ENCODE measurements around the gene HOXD12. TPM values are rescaled to one million over a fixed set of nuclear protein-coding genes. Genes with fewer than 3 reads are reported as not detected.

Gene HOXD12
- total RNA-seq, 1 donor from 2014 or later = not detected

GRCh38 chr2:176128982-176129796 is 29.6 kb downstream of the HOXD12 start, which contains the start of gene HOXD8:
HOXD8 (plus strand) TSS chr2:176129705; CDS start chr2:176130367, 662 bp downstream.
- Histone ChIP-seq H3K4me3 (ENCODE audit: low read depth, low read length) (no peak within 1 kb of the TSS), H3K27me3 (ENCODE audit: control insufficient read depth, insufficient read depth, low read length) (peaks cover 72% of the 10 kb centered on the region), H3K36me3 (ENCODE audit: control insufficient read depth, insufficient read depth, low read length) (no peaks in the 10 kb centered on the region)
- no peak for DNase-seq (ENCODE audit: low read depth)
- TF ChIP-seq CTCF (IDR thresholded peaks at IDR 0.05; ENCODE audit: insufficient read depth, low read length, severe bottlenecking) = no peak
- FAIRE-seq = no peak

DNA sequence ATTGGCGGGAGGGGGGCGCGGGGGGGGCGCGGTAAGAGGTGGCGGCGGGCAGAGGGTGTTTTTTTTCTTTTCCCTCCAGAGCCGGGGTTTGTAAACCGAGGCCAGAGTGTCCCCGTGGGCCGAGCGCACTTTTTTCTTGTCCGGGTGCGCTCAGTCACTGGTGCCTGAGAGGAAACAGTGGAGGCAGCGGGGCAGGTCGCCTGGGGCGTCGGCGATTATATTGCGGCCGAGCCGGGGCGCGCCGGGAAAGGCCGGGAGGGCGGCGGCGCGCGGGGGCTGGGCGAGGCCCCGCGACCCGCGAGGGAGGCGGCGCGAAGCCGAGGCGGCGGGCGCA is 30.2 kb downstream of the HOXD12 start:
- DNase-seq (ENCODE audit: low read depth) (no peak), FAIRE-seq (no peak)
- Histone ChIP-seq H3K4me3 (ENCODE audit: low read depth, low read length) (no peak overlapping the region), H3K27me3 (ENCODE audit: control insufficient read depth, insufficient read depth, low read length) (peaks cover 69% of the 10 kb centered on the region), H3K36me3 (ENCODE audit: control insufficient read depth, insufficient read depth, low read length) (no peaks in the 10 kb centered on the region)
- no peak for TF ChIP-seq CTCF (IDR thresholded peaks at IDR 0.05; ENCODE audit: insufficient read depth, low read length, severe bottlenecking)

GRCh38 chr2:176130147-176130956 is 30.8 kb downstream of the HOXD12 start:
- no peak for TF ChIP-seq CTCF (IDR thresholded peaks at IDR 0.05; ENCODE audit: insufficient read depth, low read length, severe bottlenecking)
- Histone ChIP-seq H3K36me3 (ENCODE audit: control insufficient read depth, insufficient read depth, low read length) (no peaks in the 10 kb centered on the region), H3K4me3 (ENCODE audit: low read depth, low read length) (no peak overlapping the region), H3K27me3 (ENCODE audit: control insufficient read depth, insufficient read depth, low read length) (peaks cover 63% of the 10 kb centered on the region)
- no peak for FAIRE-seq
- no peak for DNase-seq (ENCODE audit: low read depth)

GRCh38 chr2:176130957-176131847 is 31.6 kb downstream of the HOXD12 start:
- Histone ChIP-seq H3K4me3 (ENCODE audit: low read depth, low read length) (no peak overlapping the region), H3K36me3 (ENCODE audit: control insufficient read depth, insufficient read depth, low read length) (no peaks in the 10 kb centered on the region), H3K27me3 (ENCODE audit: control insufficient read depth, insufficient read depth, low read length) (peaks cover 65% of the 10 kb centered on the region)
- no peak for DNase-seq (ENCODE audit: low read depth)
- no peak for TF ChIP-seq CTCF (IDR thresholded peaks at IDR 0.05; ENCODE audit: insufficient read depth, low read length, severe bottlenecking)
- FAIRE-seq = no peak

DNA sequence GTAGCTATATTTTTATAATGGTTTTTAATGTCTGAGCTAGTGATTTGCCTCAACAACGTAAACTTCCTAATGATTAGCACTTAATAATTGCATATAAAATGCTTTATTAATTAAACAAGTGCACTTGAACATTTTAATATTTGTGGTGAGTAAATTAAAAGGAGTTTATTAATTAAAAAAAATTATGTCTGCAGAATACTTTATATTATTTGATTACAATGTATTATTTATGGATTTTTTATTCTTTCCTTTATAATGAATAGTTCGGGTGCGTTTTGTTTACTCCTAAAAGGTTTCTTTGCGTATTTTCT is 32.2 kb downstream of the HOXD12 start:
- Histone ChIP-seq H3K4me3 (ENCODE audit: low read depth, low read length) (no peak overlapping the region), H3K36me3 (ENCODE audit: control insufficient read depth, insufficient read depth, low read length) (no peaks in the 10 kb centered on the region), H3K27me3 (ENCODE audit: control insufficient read depth, insufficient read depth, low read length) (peaks cover 66% of the 10 kb centered on the region)
- FAIRE-seq (no peak), DNase-seq (ENCODE audit: low read depth) (no peak)
- TF ChIP-seq CTCF (IDR thresholded peaks at IDR 0.05; ENCODE audit: insufficient read depth, low read length, severe bottlenecking) = no peak
